ENCODE results near the gene XPC. TPM values are rescaled to one million over a fixed set of nuclear protein-coding genes. Genes with fewer than 3 reads are reported as not detected.

Gene XPC
- total RNA-seq, 1 experiment from 2014 or later, result 15.1 TPM

- POLR2A ChIA-PET, result no interaction called here
- Histone ChIP-seq H3K36me3 (ENCODE audit: control insufficient read depth, insufficient read depth, low read length) (no peaks in the 10 kb centered on the region; the same call in 1 of the 2 replicates), H3K27me3 (ENCODE audit: control insufficient read depth, insufficient read depth, low read length) (no peaks in the 10 kb centered on the region), H3K4me3 (ENCODE audit: low read depth in 2 of 2, low read length in 2 of 2) (no peak overlapping the region), H3K9me3 (ENCODE audit: control insufficient read depth, insufficient read depth, low read depth, low read length) (no peaks in the 10 kb centered on the region), H3K27ac (ENCODE audit: low read length) (no peak overlapping the region), H3K4me1 (ENCODE audit: control insufficient read depth, insufficient read depth, low read length) (no peaks in the 10 kb centered on the region)
- CTCF ChIA-PET, result no interaction called here
- in situ Hi-C loops (cut with HindIII; ENCODE audit: low pct_unique_long_range_greater_than_20kb, low sequenced_read_pairs), result no loop called here
- no peak for TF ChIP-seq SIN3A (IDR thresholded peaks at IDR 0.05; ENCODE audit: borderline replicate concordance, insufficient read depth, low read depth, low read length)
- TF ChIP-seq CTCF (IDR thresholded peaks at IDR 0.05), result no peak; the same call in 1 of the 2 replicates
- TF ChIP-seq POLR2AphosphoS5 (IDR thresholded peaks at IDR 0.05; ENCODE audit: low read depth, low read length), result no peak
- TF ChIP-seq TCF7L2 (IDR thresholded peaks at IDR 0.05; ENCODE audit: low read depth, low read length), result no peak
- TF ChIP-seq REST (IDR thresholded peaks at IDR 0.05; ENCODE audit: insufficient read depth in 1 of 2, low read depth in 2 of 2, low read length in 1 of 2), result no peak
- ATAC-seq, result no peak
- no TSS peak for BruUV-seq (replicated peaks)
- DNase-seq (ENCODE audit: low read depth, low spot score), result no peak
- intact Hi-C loops (cut with micrococcal nuclease; ENCODE audit: unreplicated experiment), result no loop called here
These were observed 26.0 kb downstream of the XPC start for GRCh38 chr3:14152233-14152962.

- Histone ChIP-seq H3K27me3 (ENCODE audit: control insufficient read depth, insufficient read depth, low read length) (no peaks in the 10 kb centered on the region), H3K4me1 (ENCODE audit: control insufficient read depth, insufficient read depth, low read length) (no peaks in the 10 kb centered on the region), H3K9me3 (ENCODE audit: control insufficient read depth, insufficient read depth, low read depth, low read length) (no peaks in the 10 kb centered on the region), H3K4me3 (ENCODE audit: low read depth in 2 of 2, low read length in 2 of 2) (no peak overlapping the region), H3K27ac (ENCODE audit: low read length) (no peak overlapping the region), H3K36me3 (ENCODE audit: control insufficient read depth, insufficient read depth, low read length) (no peaks in the 10 kb centered on the region; the same call in 1 of the 2 replicates)
- intact Hi-C loops (cut with micrococcal nuclease; ENCODE audit: unreplicated experiment), result no loop called here
- in situ Hi-C loops (cut with HindIII; ENCODE audit: low pct_unique_long_range_greater_than_20kb, low sequenced_read_pairs), result no loop called here
- no TSS peak for BruUV-seq (replicated peaks)
- POLR2A ChIA-PET, result no interaction called here
- ATAC-seq (no peak), DNase-seq (ENCODE audit: low read depth, low spot score) (no peak)
- no peak for TF ChIP-seq TCF7L2 (IDR thresholded peaks at IDR 0.05; ENCODE audit: low read depth, low read length)
- no peak for TF ChIP-seq SIN3A (IDR thresholded peaks at IDR 0.05; ENCODE audit: borderline replicate concordance, insufficient read depth, low read depth, low read length)
- no peak for TF ChIP-seq POLR2AphosphoS5 (IDR thresholded peaks at IDR 0.05; ENCODE audit: low read depth, low read length)
- no peak for TF ChIP-seq REST (IDR thresholded peaks at IDR 0.05; ENCODE audit: insufficient read depth in 1 of 2, low read depth in 2 of 2, low read length in 1 of 2)
- no peak for TF ChIP-seq CTCF (IDR thresholded peaks at IDR 0.05)
- CTCF ChIA-PET, result no interaction called here
These were observed 26.8 kb downstream of the XPC start for GRCh38 chr3:14151471-14152083.
